Astrocyte (in vitro differentiated cells and primary cell): ENCODE results near the gene ALDH1A2.

Experiments used
- EZH2 ChIP-seq: IDR thresholded peaks from 2 replicates; pipeline ENCODE4 v1.6.1; 2012; ENCODE audit warnings: mild to moderate bottlenecking, low read length, inconsistent platforms; ENCODE audit not compliant: insufficient read depth
- TF ChIP-seq, protein P1 (sequence below): IDR thresholded peaks from 2 replicates; pipeline ENCODE4 v1.5.1; 2011; ENCODE audit warnings: low read depth, mild to moderate bottlenecking, inconsistent platforms, low read length, moderate library complexity; ENCODE audit not compliant: insufficient read depth

DNA sequence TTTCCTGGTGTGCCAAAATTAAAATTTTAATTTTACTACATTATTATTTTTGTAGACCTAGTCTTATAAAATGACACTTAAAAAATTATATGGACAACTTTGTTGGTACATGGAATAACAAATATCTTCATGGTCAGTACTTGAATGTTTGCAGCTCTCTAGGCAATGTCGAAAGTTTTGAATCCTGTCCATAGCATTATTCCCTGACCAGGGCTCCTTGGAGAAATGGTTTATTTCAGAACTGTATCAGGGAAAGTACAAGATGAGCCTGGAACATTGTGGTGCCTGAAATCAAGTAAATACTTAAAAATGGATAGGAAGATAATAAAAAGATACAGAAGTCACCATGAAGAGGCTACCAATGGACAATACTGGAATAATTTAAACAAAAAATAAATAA is 47.6 kb downstream of the ALDH1A2 start:
- TF ChIP-seq, protein P1, sequence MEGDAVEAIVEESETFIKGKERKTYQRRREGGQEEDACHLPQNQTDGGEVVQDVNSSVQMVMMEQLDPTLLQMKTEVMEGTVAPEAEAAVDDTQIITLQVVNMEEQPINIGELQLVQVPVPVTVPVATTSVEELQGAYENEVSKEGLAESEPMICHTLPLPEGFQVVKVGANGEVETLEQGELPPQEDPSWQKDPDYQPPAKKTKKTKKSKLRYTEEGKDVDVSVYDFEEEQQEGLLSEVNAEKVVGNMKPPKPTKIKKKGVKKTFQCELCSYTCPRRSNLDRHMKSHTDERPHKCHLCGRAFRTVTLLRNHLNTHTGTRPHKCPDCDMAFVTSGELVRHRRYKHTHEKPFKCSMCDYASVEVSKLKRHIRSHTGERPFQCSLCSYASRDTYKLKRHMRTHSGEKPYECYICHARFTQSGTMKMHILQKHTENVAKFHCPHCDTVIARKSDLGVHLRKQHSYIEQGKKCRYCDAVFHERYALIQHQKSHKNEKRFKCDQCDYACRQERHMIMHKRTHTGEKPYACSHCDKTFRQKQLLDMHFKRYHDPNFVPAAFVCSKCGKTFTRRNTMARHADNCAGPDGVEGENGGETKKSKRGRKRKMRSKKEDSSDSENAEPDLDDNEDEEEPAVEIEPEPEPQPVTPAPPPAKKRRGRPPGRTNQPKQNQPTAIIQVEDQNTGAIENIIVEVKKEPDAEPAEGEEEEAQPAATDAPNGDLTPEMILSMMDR = no peak
- TF ChIP-seq EZH2 = no peak
